Natural killer cell (primary cell): ENCODE measurements around the gene C7. TPM values are rescaled to one million over a fixed set of nuclear protein-coding genes. Genes with fewer than 3 reads are reported as not detected.

Experiments used
- ATAC-seq, 3 donors: fragments of 150-1000 bp in 2 of 3; fragments of 200-7000 bp in 1 of 3; cut with Tn5 transposase; 1 replicate in 1 of 3; 2 replicates in 2 of 3; pipeline ENCODE4 v1.10.0; 2021; ENCODE audit warnings: mild to moderate bottlenecking in 2 of 3, moderate library complexity in 2 of 3
- DNase-seq, 2 donors: peaks; one replicate each; pipeline versions ENCODE4 v3.0.0 to v3.0.0-alpha.2; 2013 to 2021; ENCODE audit warnings: mixed read lengths in 1 of 2
- H3K27ac ChIP-seq: one replicate; pipeline ENCODE4 v1.5.1; 2013; ENCODE audit warnings: mild to moderate bottlenecking, low read length
- H3K27me3 ChIP-seq: one replicate; pipeline ENCODE4 v1.6.1; 2013; ENCODE audit warnings: low read length; ENCODE audit not compliant: control insufficient read depth, insufficient read depth
- H3K36me3 ChIP-seq: one replicate; pipeline ENCODE4 v1.6.1; 2013; ENCODE audit warnings: low read length; ENCODE audit not compliant: control insufficient read depth, insufficient read depth
- H3K4me1 ChIP-seq: one replicate; pipeline ENCODE4 v1.6.1; 2013; ENCODE audit warnings: low read length; ENCODE audit not compliant: control insufficient read depth, insufficient read depth
- H3K4me3 ChIP-seq: one replicate; pipeline ENCODE4 v1.5.1; 2013; ENCODE audit warnings: low read length
- H3K9me3 ChIP-seq: one replicate; pipeline ENCODE4 v1.6.1; 2013; ENCODE audit warnings: low read length; ENCODE audit not compliant: control insufficient read depth, insufficient read depth
- H3K27ac Mint-ChIP-seq, 2 donors: one replicate each; pipeline ENCODE4 v1.8.0; 2022; ENCODE audit warnings: mild to moderate bottlenecking in 2 of 2, mixed read lengths in 2 of 2, moderate library complexity in 1 of 2
- H3K27me3 Mint-ChIP-seq, 2 donors: one replicate each; pipeline ENCODE4 v1.8.0; 2022; ENCODE audit warnings: low read depth in 2 of 2, mixed read lengths in 2 of 2
- H3K36me3 Mint-ChIP-seq: one replicate; pipeline ENCODE4 v1.8.0; 2022; ENCODE audit warnings: mixed read lengths
- H3K4me1 Mint-ChIP-seq, 2 donors: one replicate each; pipeline ENCODE4 v1.8.0; 2022; ENCODE audit warnings: mixed read lengths in 2 of 2
- H3K4me3 Mint-ChIP-seq: one replicate; pipeline ENCODE4 v1.8.0; 2022; ENCODE audit warnings: mild to moderate bottlenecking, moderate library complexity, mixed read lengths
- H3K9me3 Mint-ChIP-seq, 2 donors: one replicate each; pipeline ENCODE4 v1.8.0; 2022; ENCODE audit warnings: mixed read lengths in 2 of 2
- WGBS: methylation state at CpG from one replicate; pipeline ENCODE4 v1.1.7; 2013; ENCODE audit warnings: missing lambda C conversion rate; ENCODE audit not compliant: insufficient coverage; 5-methylcytosine and 5-hydroxymethylcytosine counted together
- intact Hi-C: fragments of 100-400 bp; cut with micrococcal nuclease; formaldehyde crosslinking; loops from one replicate; pipeline ENCODE4 v1.14.2; 2022
- total RNA-seq, 4 donors: library from RNA; stranded (reverse); fragments of 120-200 nt in 1 of 4; gene quantifications; one replicate each; pipeline versions ENCODE4 v1.2.3 to v1.2.4, GENCODE V29; 2013 to 2022
- TF ChIP-seq, protein P1 (sequence below): fragments of 200-600 bp; IDR thresholded peaks from one replicate; pipeline ENCODE4 v1.8.0; 2022; ENCODE audit warnings: antibody characterized with exemption

Gene C7
- total RNA-seq, 3 donors from 2014 or later (not counting 1 experiment from before 2014, with no cell fraction given), result not detected

DNA sequence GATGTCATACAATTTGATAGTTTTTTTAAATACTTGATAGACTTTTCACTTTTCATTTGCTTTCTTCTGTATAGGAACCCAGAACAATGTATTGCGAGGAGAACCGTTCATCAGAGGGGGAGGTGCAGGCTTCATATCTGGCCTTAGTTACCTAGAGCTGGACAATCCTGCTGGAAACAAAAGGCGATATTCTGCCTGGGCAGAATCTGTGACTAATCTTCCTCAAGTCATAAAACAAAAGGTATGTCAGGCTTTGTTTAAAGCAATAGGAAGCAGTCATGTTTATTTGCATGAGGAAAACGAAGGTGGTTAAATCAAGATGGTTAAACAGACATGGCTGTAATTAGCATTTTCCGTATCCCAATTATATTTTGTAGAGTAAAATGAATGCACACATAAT, 46.0 kb downstream of the C7 start:
- WGBS, result 78% methylated on average over 3 of the region's 5 CpGs
- TF ChIP-seq, protein P1, sequence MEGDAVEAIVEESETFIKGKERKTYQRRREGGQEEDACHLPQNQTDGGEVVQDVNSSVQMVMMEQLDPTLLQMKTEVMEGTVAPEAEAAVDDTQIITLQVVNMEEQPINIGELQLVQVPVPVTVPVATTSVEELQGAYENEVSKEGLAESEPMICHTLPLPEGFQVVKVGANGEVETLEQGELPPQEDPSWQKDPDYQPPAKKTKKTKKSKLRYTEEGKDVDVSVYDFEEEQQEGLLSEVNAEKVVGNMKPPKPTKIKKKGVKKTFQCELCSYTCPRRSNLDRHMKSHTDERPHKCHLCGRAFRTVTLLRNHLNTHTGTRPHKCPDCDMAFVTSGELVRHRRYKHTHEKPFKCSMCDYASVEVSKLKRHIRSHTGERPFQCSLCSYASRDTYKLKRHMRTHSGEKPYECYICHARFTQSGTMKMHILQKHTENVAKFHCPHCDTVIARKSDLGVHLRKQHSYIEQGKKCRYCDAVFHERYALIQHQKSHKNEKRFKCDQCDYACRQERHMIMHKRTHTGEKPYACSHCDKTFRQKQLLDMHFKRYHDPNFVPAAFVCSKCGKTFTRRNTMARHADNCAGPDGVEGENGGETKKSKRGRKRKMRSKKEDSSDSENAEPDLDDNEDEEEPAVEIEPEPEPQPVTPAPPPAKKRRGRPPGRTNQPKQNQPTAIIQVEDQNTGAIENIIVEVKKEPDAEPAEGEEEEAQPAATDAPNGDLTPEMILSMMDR, result no peak
- Mint-ChIP-seq H3K27me3 (peaks cover 0 to 7% of the 10 kb centered on the region in 2 donors), H3K9me3 (no peaks in the 10 kb centered on the region), H3K4me1 (no peaks in the 10 kb centered on the region), H3K36me3 (no peaks in the 10 kb centered on the region), H3K27ac (no peak overlapping the region), H3K4me3 (no peak overlapping the region)
- no peak overlapping the region for H3K27ac ChIP-seq
- intact Hi-C loops, result no loop called here
- H3K4me1 ChIP-seq, result no peaks in the 10 kb centered on the region
- H3K27me3 ChIP-seq, result no peaks in the 10 kb centered on the region
- DNase-seq, result no peak
- no peaks in the 10 kb centered on the region for H3K9me3 ChIP-seq
- H3K4me3 ChIP-seq, result no peak overlapping the region
- ATAC-seq, result no peak
- H3K36me3 ChIP-seq, result no peaks in the 10 kb centered on the region

DNA sequence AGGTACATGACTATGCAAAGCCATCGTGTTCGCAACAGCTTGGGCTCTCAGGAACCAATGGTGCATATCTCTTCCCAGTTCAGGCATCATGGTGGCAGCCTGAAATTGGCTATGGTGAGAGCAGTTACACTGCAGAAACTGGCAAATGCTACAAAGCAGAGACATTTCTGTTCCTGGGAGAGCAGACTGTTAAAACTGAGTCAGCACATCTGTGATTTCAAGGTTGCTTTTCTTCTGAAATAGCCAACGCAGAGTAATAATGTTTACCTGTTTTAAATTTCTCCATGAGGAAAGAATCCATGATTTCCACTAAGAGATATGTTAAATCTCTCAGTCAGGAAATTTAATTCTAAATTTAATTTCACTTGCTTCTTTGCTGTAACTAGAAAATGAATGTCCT, 47.8 kb downstream of the C7 start:
- Histone ChIP-seq H3K4me1 (no peaks in the 10 kb centered on the region), H3K4me3 (no peak overlapping the region), H3K27me3 (no peaks in the 10 kb centered on the region), H3K36me3 (no peaks in the 10 kb centered on the region), H3K9me3 (no peaks in the 10 kb centered on the region), H3K27ac (no peak overlapping the region)
- 95% methylated on average over 2 of the region's 3 CpGs for WGBS
- intact Hi-C loops, result no loop called here
- Mint-ChIP-seq H3K27me3 (peaks cover 0 to 7% of the 10 kb centered on the region in 2 donors), H3K9me3 (no peaks in the 10 kb centered on the region), H3K27ac (no peak overlapping the region), H3K36me3 (no peaks in the 10 kb centered on the region), H3K4me1 (no peaks in the 10 kb centered on the region), H3K4me3 (no peak overlapping the region)
- TF ChIP-seq, protein P1, result no peak
- DNase-seq, result no peak
- ATAC-seq, result no peak

DNA sequence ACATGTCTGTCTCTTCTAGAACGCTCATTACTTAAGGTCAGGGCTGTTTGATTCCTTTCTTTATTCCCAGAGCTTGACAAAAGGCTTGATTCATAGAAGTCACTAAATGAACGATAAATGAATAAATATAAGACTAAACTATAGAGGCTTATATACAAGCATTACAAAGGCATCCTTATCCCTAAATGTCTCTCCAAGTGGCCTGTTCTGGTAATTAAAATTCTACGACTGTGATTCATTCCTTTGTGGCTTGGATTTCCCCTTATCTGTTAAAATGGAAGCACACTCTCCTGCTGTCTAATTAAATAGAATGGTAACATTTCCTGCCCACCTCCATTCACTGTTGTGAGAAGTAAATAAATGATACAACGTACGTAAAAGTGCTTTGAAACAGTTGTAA, 49.5 kb downstream of the C7 start:
- 100% methylated on average over 1 of the region's 5 CpGs for WGBS
- intact Hi-C loops, result no loop called here

DNA sequence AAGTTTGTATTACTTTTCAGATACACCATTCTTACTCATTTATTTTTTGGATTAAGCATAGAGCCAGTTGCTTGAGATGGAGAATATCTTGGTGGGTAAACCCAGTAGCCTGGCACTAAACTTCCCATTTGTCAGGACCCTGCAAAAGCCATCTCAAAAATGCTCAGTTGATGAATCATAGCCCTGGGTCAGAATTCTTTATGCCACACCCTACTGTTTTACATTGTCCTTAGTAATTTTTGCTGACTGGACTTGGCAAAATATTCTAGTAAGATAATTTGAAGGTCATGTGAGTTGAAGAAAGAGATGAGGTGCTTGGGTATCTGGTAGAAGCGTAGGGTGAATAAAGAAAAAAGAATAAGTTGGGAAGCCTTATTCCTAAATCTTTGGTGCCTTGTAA, 50.7 kb downstream of the C7 start:
- TF ChIP-seq, protein P1, result no peak
- no peaks in the 10 kb centered on the region for H3K9me3 ChIP-seq
- H3K4me3 Mint-ChIP-seq, result no peak overlapping the region
- no peak for ATAC-seq
- H3K4me1 Mint-ChIP-seq, result no peaks in the 10 kb centered on the region
- H3K36me3 ChIP-seq, result no peaks in the 10 kb centered on the region
- WGBS, result 84% methylated on average over 1 of the region's 1 CpG
- no peaks in the 10 kb centered on the region for H3K9me3 Mint-ChIP-seq
- DNase-seq, result no peak
- H3K27ac ChIP-seq, result no peak overlapping the region
- H3K27ac Mint-ChIP-seq, result no peak overlapping the region
- H3K27me3 ChIP-seq, result no peaks in the 10 kb centered on the region
- H3K4me1 ChIP-seq, result no peaks in the 10 kb centered on the region
- peaks cover 0 to 2% of the 10 kb centered on the region in 2 donors for H3K27me3 Mint-ChIP-seq
- intact Hi-C loops, result no loop called here
- H3K4me3 ChIP-seq, result no peak overlapping the region
- no peaks in the 10 kb centered on the region for H3K36me3 Mint-ChIP-seq

More for the DNA sequence above, 49.5 kb downstream of the C7 start:
- no peaks in the 10 kb centered on the region for H3K9me3 ChIP-seq
- no peaks in the 10 kb centered on the region for H3K36me3 Mint-ChIP-seq
- no peak overlapping the region for H3K4me3 Mint-ChIP-seq
- peaks cover 0 to 4% of the 10 kb centered on the region in 2 donors for H3K27me3 Mint-ChIP-seq
- no peak overlapping the region for H3K27ac ChIP-seq
- no peak overlapping the region for H3K27ac Mint-ChIP-seq
- H3K9me3 Mint-ChIP-seq, result no peaks in the 10 kb centered on the region
- DNase-seq (no peak), ATAC-seq (no peak)
- TF ChIP-seq, protein P1, result no peak
- H3K36me3 ChIP-seq, result no peaks in the 10 kb centered on the region
- H3K27me3 ChIP-seq, result no peaks in the 10 kb centered on the region
- H3K4me3 ChIP-seq, result no peak overlapping the region
- no peaks in the 10 kb centered on the region for H3K4me1 ChIP-seq
- no peaks in the 10 kb centered on the region for H3K4me1 Mint-ChIP-seq
